Fibroblast of peridontal ligament (primary cell): ENCODE results near the gene FBN1.

Source experiments
- DNase-seq: peaks from one replicate; pipeline ENCODE4 v3.0.0-alpha.2; 2010; ENCODE audit errors: extremely low read depth

Gene FBN1

DNA sequence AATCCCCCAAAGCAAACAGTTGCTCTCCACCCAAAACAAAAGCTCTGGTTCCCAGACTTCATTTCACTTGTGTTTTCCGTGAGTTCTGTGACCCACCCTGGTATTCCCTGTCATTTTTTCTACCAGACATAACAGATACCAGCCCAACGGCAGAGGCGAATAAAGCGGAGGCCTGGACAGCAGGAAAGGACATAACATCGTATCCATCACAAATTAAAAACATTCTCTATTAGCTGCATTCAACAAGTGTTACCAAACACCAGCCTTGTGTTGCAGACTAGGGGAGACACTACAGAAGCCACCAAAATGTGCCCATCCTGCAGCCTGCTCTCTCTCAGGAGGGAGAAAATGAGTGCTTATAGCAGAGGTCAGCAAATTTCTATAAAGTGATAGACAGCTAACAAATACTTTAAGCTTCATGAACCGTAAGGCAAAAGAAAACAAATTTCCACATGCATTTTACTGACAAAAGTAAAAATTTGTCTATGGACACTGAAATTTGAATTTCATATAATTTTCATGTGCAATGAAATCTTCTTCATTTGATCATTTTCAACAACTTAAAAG, 7.1 kb upstream of the FBN1 start:
- no peak for DNase-seq

DNA sequence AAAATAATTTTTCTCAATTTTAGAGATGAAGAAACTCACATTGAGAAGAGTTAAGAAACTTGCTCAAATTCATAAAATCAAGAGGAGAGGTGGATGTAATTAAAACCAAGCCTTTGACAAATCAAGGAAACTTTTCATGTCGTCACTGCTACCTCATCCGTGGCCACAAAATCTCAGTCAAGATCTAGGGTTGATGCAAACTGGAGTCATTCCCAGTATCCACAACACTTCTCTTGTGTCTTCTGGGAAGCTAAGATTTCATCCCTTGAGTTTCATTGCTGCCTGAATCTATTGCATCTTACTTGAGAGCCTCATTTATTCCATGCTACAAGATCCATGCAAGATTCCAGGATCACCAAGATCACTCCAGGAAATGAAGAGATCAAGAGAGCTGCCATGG, 5.4 kb upstream of the FBN1 start:
- DNase-seq, result peak; percentile 81

DNA sequence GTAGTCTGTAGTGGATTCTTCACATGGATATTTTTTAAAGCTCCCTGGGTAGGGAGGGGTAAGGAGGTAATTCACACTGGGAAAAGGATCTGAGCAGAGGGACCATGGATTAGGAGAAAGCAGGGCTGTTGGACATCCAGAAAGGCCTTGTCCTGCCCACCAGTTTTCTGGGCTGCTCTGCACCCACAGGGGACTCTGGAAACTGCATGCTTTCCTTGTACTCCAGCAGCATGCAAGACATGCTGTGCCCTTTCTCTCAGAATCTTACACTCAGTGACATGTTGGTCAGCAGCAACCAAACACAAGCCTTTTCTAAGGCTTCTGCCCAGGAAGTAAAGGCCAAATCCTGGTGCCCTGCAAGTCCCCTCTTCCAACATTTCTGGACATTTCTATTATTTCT, 2.5 kb upstream of the FBN1 start:
- peak; percentile 75 for DNase-seq

DNA sequence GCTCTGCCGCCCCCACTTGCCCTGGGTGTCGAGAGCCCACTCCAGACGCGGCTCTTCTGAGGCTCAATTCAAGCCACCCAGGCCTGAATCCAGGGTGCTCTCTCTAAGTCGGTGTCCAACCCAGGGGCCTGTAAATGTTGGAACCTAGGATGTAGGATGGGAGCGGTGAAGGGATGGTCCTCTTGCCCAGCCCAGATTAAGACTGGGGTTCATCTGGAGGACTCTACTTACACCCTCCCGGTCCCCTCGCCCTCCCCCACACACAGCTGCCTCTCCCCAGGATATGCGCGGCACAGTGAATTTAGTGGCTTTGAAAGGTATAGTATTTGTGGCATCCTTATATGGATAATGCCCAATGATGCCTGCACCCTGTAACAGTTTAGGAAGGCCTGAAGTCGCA, 822 bp upstream of the FBN1 start:
- no peak for DNase-seq

DNA sequence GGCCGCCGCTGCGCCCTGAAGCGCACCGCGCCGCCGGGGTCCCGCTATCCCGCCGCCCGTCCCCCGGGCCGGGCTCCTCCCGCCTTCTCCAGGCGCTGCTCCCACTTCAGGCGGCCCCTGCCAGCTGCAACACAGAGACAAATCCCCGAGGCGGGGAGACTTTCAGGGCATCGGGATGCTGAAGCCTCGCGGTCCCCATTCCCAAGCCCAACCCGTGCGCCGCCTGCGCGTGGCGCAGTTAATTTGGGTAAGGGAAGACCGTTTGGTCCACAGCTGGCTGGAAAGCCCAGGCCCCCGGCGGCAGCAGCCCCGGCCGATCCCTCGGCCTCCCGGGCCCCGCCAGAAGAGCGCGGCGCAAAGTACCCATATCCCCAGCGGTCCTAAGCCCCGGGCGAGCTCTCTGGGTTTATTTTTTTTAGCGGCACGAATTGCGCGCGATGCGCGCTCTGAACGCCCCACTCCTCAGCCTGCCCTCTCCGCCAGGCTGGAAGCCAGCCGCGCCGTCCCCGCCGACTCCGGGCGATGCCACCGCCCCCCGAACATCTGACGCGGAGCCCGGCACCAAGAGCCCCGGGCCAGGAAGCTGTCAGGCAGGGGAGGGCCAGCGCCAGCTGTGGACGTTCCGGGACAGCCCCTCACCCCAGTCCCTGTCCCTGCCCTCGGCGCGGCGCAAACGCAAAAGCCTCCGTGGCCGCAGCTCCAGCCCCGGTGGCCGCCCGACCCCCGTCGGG, 517 bp downstream of the FBN1 start:
- DNase-seq, result peak; percentile 52

DNA sequence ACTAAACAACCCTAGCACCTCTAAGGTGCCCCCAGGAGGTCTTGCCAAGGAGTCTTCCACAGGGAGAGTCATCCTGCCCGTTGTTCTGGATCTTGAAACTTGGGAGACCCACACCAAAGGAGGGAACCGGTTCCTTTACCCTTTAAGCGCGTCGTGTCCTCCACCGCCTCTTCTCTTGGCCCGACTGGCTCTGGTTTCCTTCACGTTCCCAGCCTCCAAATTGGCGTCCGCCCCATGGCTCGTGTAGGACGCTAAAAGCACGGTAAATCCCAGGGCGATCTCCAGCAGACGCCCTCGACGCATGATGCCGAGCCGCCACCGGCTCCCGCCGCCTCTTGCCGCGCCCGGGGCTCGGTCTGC, 1.1 kb downstream of the FBN1 start:
- DNase-seq, result peak; percentile 38

DNA sequence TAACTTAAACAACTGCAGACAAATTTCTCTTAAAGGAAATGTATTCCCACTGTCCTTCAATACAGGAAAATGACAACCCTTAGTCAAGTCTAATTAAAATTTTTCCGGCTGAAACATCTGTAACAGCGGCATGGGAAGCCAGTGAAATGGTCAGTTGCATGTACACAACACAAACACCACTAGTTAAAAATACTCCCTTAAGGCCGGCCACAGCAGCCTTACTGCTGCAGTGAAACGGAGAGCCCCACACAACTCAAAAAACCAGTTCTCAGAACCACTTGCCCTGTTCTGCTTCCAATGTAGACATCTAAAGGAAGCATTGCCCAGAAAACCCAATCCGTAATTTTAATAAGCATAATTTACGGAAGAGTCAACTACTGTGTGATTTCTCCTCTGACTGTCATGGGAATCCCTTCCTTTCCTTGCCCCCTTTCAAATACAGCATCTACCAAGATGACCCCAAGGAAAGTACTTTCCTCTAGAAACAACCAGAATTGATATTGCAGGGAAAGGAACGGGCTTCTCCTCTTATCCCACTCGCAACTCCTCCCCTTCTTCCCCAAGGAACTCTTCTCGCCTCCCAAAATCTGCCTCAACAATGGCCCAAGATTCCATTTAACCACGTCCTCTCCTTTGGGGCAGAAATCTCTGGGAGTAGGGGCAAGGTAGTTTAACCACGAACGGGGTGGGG, 1.6 kb downstream of the FBN1 start:
- DNase-seq, result peak; percentile 45

DNA sequence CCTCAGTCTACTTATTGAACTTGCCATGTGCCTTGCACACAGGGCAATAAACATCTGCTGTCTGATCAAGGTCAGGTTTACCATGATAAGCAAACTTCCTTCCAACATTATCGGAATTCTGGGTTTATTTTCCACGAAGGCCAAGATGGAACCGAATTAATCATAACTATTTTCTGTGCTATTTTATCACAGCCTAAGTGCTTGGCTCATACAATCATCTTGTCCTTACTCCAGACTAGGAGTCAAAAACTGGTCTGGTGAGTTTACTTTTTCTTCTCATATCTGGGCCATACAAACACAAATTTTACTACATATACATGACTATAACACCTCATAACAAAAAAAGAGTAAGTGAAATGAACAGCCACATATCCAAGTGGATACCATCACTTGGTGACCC, 2.3 kb downstream of the FBN1 start:
- peak; percentile 49 for DNase-seq

DNA sequence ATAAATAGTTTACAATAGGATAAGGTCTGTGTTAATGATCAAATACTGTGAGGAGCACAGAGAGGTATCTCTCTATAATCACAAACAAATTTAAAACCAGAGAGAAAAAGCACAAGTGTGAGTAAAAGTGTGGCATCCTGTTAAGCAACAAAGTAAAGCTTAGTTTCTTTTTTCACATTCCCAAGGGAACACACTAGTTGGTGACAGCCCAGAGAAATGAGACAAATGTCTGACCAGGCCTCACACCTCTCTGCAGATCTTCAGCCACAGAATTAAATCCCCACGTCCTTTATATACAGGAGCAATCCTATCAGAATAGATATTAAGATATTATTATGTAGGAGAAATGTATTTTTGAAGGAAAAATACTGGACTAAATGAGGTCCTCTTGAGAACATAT, 2.7 kb downstream of the FBN1 start:
- DNase-seq, result peak; percentile 45

DNA sequence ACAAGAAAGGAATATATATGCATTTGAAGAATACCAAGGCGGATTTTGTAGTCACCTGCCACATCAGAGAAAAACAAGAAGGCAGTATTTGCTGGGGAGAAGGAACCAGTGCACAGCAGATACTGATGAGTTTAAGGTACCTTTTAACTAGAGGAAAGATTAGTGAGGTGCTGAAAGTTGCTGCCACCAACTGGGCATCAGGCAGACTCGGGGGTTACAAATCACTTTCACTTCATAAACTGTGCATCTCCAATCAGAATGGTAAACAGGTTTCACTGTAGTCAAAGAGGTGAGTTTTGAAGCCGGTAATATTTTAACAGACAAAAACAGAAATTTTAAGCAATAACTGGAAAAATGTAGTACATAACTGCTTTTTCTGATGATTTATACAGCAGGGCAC, 4.1 kb downstream of the FBN1 start:
- peak; percentile 75 for DNase-seq

DNA sequence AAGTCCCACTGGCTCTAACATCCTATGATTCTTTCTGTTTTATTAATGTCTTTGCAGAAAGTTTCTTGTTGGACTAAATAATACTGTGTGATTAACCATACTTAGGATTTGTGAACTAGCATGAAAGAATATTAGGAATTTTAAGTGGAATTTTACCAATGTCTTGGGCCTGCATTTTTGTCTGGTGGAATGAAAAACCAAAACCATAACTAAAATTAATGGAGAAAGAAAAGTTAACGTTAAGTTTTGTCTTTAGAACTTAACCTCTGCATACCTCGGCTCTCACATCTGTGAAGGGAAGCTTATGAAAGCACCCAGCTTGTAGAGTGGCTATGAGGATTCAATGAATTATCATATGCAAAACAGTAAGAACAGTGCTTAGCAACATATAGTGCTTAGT, 6.5 kb downstream of the FBN1 start:
- no peak for DNase-seq

DNA sequence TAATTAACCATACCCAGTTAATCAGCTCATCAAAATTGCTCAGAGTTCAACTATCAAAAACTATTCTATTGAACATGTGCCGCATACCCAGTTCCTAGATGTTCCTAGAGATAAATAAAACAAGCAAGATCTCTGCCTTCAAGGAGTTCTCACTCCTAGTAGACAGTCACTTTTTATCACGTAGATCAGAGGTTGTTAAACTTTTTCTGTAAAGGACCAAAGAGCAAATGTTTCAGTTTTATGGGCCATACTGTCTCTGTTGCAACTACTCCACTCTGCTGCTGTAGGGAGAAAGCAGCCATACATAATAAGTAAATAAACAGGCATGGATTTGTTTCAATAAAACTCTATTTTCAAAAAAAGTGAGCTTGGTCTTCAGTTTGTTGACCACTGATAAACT, 7.9 kb downstream of the FBN1 start:
- DNase-seq, result no peak

DNA sequence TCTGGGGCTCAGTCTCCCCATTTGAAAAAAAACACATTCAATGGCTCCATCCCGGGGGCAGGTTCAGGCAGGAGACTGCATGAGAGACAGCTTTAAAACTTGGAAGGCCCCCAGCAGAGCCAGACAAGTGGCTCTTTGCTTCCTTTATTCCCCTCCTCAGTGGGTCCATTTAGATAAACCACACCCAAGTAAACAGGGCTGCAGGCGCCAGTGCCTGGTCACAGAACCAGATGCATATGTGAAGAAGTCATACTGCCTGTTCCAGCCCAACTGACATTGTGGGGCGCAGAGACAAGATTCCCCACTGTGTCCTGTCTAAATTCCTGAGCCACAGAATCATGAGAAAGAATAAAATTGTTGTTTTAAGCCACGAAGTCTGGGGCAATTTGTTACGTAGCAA, 9.0 kb downstream of the FBN1 start:
- no peak for DNase-seq

DNA sequence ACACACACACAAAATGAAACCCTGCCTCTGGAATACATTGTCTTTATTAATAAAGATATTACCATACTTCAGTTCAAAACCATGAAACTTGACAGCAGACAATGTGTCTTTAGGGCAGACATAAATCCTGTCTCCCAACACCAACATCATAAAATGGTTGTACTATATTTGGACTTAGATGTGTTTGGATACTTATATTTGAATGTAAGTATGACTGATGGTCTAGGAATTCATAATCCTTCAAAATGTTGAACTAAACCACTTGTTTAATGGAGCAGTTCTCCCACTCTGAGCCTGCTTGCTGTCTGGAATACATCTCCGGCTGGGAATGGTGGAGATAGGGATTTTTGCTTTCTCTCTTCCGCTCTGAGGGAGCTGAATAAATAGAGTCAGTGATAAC, 10.6 kb downstream of the FBN1 start:
- DNase-seq, result peak; percentile 68

DNA sequence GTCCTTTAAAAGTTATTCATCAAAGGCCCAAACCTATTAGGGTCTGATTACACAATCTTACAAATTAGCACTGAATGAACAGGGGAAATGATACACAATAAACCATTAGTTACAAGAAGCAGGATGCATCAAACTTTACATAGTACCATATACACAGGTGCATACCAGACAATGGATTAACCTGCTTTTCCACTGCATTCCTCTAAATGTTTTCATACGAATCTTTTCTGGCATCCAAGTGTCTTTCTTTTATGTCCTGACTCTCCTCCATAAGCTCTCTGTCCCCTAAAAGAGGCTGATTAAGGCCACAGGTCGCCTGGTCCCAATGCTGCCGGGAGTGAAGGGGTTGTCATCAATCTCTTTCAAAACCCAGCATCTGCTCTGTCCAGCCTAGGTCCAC, 11.4 kb downstream of the FBN1 start:
- DNase-seq, result no peak

DNA sequence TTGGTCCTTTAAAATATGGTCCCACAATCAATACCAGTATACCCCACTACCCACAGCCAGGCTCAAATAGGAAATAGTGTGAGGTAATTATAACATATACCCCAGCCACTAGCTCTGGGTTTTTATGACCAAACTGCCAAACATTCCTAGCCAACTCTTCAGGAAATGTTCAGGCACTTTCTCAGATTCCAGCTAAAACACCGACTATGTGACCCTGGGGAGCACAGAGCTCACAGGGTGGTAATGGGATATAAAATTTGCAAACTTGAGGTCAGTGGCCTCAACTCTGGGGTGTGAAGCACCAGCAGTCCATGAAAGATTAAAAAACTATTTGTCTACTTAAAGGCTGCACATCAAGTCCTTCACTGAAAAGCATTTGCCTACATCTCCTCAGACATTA, 12.9 kb downstream of the FBN1 start:
- DNase-seq, result no peak

DNA sequence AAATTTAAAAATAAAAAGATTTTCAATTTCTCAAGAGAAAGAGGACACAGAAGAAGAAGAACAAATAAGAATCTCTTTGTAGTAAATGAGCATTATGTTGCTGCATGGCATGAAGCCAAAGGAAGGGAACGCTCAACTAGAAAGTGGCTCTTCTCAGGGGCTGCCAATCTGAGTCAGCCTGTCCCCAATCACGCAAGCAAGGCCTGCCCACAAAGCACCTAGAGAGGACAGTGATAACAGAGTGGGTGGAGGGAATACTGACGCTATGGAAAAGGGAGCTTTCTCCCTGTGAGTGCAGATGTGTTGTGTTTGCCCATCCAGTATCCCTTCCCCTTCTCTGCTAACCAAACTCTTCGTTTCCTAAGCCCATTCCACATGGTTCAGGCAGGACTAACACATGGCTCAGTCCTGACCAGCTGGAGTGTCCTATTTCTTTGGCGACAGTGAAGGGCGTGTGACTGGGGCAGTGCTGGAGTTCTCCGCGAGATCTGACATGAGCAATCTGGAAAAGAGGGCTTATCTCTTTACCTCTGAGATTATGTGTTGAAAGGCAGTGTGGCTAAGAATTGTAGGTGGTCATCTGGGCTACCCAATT, 14.2 kb downstream of the FBN1 start:
- DNase-seq, result peak; percentile 35

DNA sequence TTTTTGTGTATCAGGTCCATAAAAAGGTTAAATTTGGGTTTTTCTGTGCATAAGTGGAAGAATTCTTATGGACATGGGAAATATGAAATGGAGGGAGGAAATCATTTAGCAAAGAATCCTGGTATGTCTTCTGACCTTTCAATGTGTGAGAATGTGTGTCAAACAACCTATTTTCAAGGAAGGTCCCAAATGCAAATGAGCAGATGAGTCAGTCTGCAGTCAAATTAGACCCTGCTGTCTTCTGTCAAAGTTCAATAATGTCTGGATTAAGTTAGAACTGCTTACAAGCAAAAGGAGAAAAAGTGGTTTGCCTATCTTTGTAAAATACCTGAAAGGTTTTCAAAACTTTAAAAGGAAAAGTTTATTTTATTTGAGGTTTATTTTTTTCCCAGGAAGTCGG, 15.3 kb downstream of the FBN1 start:
- DNase-seq, result peak; percentile 23

DNA sequence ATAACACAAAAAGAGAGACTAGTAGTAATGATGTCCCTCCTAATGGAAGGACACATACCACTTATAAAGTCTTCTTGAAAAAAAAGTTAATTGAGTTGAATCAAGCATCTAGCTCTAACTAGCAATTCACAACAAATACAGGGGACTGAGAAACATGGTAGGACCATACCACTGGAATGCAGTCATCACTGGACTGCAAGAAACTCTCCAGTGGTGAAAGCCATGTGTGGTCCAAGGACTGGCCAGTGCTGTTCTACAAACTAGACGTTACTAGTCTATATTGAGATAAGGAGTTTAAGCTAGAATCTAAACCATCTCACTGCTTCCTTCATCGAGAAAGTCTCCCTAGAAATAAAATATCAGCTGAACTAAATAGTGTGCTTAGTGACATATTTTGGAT, 16.7 kb downstream of the FBN1 start:
- no peak for DNase-seq

DNA sequence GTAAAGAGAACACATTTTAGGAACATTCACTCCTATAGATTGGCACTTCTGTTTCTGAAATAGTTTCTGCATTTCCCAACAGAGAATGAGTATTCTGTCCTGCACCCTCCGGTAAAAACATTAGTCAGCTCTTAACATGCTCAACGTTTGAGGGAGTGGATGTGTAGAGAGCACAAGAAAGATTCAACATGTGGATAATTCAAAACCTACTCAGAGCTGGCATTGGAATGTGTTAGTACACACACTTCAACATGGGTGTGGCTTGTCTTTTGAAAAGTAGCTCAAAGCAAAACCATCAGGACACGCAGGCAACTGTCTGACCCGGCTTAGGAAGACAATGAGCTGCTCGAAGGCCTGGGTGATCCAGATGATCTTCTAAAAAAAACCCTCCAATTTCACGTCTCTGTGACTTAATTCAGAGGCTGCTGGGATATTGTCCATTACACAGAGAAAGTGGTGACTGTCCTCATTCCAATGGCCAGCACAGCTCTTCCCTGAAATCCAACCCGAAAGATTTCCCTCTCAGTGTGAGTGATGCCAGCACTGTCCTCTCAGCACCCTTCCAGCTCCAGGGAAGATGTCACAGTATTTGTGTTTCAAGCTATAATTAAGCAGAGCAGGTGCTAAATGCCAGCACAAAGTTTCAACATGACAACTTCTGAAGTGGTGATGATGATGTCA, 18.1 kb downstream of the FBN1 start:
- DNase-seq, result peak; percentile 67

DNA sequence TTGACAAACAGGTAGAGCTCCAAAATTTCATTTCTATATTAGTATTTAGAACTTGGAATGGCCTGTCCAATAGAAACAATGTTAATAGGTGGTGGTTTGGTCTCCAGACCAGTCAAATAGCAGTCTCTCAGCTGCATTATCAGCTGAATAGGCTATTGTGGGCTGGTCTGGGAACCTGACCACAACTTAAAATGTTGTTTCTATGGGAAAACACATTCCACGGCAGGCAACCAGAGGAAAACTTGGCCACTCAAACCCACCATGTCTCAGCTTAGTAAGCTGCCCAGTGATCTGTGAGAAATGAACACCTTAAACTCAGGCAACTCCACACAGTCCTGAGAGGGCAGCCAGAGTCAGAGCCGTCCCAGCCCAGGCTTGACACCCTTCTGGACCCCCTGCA, 20.4 kb downstream of the FBN1 start:
- peak; percentile 64 for DNase-seq

DNA sequence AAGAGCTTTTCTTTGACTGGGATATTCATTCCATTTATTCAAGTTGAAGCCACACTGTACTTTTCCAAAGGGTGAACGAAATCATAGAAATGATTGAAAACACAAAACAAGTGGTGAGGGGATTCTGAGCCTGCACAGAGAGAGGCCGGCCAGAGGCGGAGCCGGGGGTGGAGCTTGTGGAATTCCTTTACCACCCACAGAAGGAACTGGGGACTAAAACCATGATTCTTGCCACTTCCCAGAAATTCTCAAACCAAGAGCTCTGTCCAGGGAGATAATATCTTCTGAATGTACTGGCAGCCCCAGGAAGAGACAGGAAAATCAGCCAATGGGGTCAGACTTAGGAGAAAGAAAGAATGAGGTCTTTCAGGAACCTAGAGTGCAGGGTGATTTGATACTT, 20.8 kb downstream of the FBN1 start:
- no peak for DNase-seq

DNA sequence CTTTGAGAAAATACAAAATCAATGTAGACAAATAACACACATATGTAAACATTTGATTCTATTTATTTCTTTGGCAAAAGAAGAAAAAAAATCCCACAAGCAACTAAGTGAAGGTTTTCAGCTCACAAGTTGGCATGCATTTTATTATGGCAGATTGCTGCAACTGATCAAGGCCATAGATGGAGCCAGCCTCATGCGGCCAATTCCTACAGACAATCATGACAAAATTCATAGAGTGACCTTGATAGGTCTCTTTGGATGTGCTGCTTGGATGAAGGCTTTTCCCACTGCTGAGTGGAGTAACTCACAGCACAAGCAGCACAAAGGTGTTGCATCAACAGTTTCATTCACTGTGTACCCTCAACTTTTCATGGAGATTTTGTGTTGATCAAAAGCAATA, 22.1 kb downstream of the FBN1 start:
- no peak for DNase-seq
